ENCODE results near the gene STARD10. TPM values are rescaled to one million over a fixed set of nuclear protein-coding genes. Genes with fewer than 3 reads are reported as not detected.

STARD10 gene, protein sequence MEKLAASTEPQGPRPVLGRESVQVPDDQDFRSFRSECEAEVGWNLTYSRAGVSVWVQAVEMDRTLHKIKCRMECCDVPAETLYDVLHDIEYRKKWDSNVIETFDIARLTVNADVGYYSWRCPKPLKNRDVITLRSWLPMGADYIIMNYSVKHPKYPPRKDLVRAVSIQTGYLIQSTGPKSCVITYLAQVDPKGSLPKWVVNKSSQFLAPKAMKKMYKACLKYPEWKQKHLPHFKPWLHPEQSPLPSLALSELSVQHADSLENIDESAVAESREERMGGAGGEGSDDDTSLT
- total RNA-seq = 114 TPM
- long read RNA-seq, transcript STARD10-217 (3 exons, 506 nt) = minor isoform, 17 of 118 reads
- long read RNA-seq, transcript STARD10-210 (7 exons, 1,100 nt) = major isoform, 73 of 118 reads
- long read RNA-seq, transcript STARD10-220 (7 exons, 1,085 nt) = minor isoform, 7 of 118 reads
- long read RNA-seq, partial matches to known transcripts = 3 of 118 reads
- long read RNA-seq, other reads (novel, unspliced or antisense) = 18 of 118 reads

DNA sequence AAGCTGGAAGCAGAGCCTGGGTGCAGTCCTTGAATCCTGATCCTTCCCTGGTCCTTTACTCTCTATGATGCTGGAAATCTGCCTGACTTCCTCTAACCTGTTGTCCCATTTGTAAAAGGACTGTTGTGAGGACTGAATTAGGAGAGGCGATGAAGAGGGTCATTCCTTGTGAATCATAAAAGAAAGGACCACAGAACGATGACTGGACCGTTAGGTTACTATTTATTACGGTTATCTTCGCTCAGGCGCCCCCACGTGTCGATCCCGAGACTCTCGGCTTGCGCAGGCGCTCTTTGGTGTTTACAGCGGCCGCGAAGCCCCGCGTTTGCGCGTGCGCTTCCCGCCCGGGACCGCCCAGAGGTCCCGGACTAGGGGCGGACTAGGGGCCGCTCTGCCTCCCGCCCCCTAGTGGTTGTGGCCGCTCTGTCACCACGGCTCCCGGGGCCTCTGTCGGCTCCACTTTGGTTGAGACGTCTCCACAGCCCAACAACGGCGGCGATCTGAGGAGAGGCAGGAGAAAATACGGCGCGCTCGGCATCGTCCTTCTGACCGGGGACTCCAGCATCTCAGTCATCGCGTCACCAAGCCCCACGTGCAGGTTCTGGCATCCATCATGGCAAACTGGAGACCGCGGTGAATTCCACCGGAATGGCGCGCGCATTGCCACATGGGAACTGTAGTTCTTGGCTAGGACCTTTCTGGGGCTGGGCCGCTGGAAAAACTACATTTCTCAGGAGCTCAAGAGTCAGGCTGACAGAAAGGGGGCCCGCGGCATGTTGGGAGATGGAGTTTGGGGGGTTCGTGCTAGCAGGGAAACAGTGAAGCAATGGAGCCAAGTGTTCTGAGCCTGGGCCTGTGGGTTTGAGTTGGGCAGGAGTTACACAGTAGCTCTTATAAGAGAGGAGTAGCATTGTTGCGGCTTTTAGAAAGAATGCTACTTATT lies at the start of gene STARD10:
TSS of gene STARD10 (minus strand) at position 623 of the 943 bp plus-strand sequence. CDS start 12,866 bp downstream, outside the sequence.
- DNase-seq (ENCODE audit: missing footprints) (peak; percentile 98), ATAC-seq (peak; percentile 96)
- intact Hi-C loops (cut with DNase I) = loop anchor here (1.0 kb wide), 1 partner anchor 68 kb away; no protein-coding TSS in a partner anchor

DNA sequence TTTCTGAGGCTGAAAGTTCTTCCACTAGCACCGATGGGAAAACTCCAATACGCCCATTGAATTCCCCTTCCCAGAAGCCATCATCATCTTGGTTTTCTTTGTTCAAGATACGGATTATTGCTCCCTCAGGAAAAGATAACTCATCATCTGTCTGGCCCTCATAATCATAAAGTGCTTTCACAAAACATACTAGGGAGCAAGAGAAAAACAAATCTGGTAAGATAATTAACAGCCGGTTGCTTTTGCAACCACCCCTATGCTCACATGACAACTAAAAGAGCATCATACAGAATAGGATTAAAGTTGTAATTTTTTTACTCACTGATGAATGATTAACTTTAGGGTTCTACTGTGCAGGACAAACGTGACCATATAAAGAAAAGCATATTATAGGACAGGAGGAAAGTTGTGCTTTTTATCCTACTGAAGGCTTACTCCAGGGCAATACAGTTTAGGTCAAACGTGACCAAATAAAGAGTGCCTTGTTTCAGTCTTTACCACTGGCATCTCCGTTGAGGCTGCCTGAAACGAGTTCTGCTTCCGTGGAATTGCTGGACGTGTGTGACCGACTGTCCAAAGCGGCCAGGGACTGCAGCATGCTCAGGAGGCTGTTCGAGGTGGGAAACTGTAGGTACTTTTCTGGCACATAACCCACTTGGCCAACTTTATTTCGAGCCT lies 48.9 kb upstream of the STARD10 start:
- intact Hi-C loops (cut with DNase I) = no loop called here
- ATAC-seq (peak; percentile 35), DNase-seq (ENCODE audit: missing footprints) (no peak)

DNA sequence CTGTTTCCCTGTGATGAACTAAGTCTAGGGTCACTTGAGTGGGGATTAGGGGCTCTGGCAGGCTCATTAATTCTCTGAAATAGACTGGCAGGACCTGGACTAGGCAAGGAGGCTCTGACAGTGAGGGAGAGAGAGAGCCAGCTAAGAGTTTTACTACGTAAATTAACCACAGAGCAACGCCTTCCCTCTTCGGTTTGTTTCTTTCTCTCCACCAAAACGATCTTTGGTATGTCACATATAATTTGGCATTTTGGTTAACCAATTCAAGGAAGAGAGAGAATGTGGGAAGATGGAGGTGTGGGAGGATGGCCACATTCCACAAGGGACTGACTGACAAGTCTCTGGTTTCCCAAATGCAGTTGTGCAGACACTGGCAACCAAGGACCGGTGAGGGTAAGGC lies 48.3 kb upstream of the STARD10 start:
- ATAC-seq = no peak
- intact Hi-C loops (cut with DNase I) = no loop called here
- DNase-seq (ENCODE audit: missing footprints) = no peak

DNA sequence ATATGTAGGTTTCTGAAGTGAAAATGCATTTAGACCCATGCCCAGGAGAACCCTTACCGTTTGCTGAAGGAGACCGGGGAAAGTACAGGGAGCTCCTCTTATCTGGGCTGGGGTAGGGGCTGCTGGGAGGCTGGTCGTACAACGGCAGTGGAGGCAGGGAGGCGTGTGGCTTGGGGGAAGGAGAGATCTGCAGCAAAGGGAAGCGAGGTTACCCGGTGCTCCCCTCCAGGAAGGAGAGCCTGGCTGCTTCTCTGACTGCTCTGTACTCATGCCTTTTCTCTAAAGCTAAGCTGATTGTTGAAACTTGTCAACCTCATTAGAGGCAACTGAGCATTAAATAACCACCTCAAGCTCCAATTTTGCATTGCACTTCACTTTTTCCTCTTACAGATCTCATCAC lies 47.5 kb upstream of the STARD10 start:
- no peak for DNase-seq (ENCODE audit: missing footprints)
- intact Hi-C loops (cut with DNase I) = no loop called here
- ATAC-seq = no peak

DNA sequence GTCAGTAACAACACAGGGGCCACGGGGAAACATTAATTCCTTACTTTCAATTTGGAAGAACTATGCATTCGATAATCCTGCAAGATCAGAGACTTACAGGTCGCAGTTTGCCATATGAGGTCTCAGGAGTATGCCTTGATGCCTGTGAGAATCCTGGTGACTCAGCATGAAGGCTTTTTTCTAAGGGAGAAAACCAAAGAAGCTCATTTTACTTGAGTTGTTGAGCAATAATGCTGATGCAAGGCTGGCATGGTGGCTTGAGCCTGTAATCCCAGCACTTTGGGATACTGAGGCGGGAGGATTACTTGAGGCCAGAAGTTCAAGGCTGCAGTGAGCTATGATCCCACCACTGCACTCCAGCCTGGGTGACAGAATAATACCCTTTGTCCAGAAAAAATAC lies 46.9 kb upstream of the STARD10 start:
- intact Hi-C loops (cut with DNase I) = no loop called here
- DNase-seq (ENCODE audit: missing footprints) (no peak), ATAC-seq (no peak)

DNA sequence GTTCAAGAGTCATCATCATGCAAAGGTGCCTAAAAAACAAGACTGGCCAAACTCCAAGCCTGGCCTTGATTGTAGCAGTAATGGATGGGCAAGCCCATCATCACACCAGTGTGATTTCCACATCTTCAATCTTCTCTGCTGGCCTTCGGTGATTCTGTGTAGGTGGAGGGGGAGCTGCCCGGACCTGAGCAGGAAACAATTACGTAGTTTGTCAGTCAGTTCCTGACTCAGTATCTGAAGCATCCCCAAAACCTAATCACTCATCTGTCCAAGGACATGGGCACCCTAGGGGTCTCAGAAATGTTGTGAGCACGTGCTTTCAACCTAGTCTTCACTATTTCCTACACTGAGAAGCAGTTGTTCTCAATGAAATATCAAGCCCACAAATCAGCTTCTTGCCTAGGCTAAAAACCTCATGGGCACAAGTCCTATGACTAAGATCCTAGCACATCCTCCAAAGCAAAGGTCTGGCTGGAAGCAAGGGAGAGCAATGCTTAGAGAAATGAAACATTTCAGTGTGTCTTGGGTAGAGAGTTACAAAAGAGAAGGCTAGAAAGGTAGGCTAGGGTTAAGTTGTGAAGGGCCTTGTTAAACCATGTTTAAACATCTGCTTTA lies 45.0 kb upstream of the STARD10 start:
- intact Hi-C loops (cut with DNase I) = loop anchor here (5.0 kb wide), 1 partner anchor 84 kb away; no protein-coding TSS in a partner anchor
- no peak for DNase-seq (ENCODE audit: missing footprints)

DNA sequence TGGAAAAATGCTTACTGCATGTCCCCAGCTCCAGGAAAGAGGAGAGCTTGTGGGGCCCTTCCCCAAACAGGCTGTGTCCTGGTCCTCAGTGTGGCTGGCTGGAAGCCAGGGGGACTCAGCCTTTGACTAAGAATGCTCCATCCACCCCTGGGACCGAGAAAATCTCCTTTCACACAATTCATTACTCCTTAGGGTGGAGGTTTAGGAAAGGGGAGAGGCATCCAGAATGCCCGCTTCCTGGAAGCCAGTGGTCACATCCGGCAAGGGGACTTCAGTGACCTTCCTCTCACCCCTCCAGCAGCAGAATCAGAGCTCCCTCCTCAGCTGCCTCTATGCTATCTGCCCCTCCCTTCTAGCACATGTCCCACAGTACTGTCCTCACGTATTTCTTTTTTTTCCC lies 42.3 kb upstream of the STARD10 start:
- ATAC-seq (peak; percentile 35), DNase-seq (ENCODE audit: missing footprints) (peak; percentile 88)
- intact Hi-C loops (cut with DNase I) = loop anchor here (5.0 kb wide), 1 partner anchor 86 kb away; no protein-coding TSS in a partner anchor

More for the DNA sequence above, 45.0 kb upstream of the STARD10 start:
- ATAC-seq = no peak

DNA sequence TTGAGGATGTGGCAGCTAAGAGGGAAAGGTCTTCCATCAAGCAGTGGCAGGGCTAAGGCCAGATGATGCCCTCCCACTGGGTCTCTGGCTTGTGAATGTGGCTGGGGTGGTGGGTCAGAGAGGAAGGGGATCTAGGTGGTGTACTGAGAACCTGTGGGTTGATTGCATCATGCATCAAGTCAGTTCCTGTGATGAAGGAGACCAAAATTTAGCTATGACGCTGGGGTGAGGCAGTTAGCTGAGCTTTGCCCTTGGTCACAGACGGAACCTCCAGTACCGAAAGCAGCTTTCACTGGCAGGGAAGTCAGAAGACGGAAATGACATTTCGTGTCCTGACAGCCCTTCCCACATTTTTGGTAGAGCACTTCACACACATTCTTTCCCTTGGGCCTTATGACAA lies 41.1 kb upstream of the STARD10 start:
- ATAC-seq (peak; percentile 38), DNase-seq (ENCODE audit: missing footprints) (no peak)
- intact Hi-C loops (cut with DNase I) = loop anchor here (2.0 to 5.0 kb wide), 2 partner anchors 14 to 87 kb away; no protein-coding TSS in a partner anchor

DNA sequence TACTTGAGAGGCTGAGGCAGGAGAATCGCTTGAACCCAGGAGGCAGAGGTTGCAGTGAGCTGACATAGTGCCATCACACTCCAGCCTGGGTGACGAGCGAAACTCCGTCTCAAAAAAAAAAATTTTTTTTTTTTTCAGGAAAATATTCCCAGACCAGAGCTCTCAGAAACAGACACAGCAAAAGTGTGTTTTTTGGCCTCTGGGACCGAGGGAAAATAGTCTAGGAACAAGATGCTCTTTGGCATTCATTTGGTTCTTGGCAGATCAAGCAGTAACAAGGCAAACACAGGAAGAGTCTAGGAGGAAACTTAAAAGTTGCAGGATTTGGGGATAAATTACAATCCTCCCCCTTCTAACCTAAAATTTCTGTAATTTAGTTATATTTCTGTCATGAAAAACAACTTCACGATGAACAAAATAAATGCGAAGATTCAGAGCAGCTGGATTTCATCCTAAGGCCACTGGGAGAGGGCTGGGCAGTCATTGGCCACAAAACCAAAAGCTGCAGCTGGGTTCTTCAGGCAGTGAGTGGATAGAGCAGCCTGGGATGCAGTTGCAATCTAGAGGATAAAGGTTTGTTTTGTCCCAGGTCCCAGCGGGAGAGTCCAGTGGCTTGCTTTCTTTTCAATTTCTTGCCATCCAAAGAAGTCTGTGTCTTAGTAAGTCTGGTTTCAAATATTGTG lies 40.1 kb upstream of the STARD10 start:
- intact Hi-C loops (cut with DNase I) = loop anchor here (2.0 kb wide), 2 partner anchors 15 to 307 kb away; no protein-coding TSS in a partner anchor
- ATAC-seq (peak; percentile 64), DNase-seq (ENCODE audit: missing footprints) (no peak)

DNA sequence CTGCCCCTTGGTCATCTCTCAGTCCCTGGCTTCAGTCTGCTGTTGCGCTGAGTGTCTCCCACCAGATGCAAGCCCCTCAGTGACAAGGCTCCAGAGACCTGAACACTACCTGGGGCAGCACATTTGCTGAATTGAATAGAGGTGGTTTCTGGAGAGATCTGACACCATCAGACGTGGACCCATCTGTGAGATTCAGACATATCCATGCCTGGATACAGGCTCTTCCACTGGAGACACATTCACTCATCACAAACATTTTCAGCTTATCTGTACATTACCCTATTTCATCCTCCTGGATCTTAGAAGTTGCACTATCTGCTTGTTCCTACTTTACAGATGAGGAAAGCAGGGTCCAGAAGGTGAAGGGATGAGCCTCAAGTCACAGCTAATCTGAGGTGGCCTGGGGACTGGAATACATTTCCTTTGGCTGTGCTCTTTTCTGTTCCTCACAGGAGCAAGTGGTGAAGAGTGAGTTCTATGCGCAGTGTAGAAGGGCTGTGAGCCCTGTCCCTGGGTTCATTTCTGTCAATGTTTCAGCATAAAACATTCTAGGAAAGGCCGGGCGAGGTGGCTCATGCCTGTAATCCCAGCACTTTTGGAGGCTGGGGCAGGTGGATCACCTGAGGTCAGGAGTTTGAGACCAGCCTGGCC lies 39.4 kb upstream of the STARD10 start:
- DNase-seq (ENCODE audit: missing footprints) (no peak), ATAC-seq (no peak)
- intact Hi-C loops (cut with DNase I) = loop anchor here (2.0 kb wide), 1 partner anchor 308 kb away; no protein-coding TSS in a partner anchor

DNA sequence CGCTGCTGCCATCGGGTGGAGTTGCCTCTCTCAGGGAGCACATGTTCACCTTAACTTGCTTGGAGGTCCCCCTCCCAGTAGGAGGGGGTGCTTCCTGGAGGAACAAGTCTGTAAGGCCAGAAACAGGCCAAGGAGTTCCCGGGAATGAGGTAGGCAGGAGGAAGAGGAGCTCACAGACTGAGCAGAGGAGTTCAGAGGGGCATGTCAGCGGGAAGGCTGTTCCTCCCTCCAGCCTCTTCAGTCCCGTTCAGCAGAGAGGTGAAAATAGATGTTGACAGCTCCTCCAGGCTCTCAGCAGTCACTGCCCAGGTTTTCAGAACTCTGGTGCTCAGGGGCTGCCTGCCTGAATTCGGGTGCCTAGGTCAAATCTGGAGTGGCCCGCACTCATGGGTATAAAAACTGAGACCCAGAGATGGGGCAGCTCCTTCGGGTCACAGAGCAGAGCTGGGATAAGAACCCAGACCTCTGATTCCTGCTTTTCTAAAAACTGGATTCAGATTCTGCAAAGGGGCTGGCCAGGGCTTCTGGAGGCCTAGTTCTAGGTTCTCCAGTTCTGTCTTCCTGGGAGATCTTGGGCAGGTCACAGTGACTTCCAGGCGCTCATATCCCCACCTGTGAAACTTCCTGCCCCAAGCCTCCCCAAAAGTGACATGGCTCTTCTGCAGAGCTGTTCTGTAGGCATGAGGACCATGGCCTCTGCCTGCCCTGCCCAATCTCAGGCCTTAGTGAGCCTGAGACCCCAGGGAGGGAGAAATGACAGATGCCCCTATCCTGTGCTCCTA lies 38.6 kb upstream of the STARD10 start:
- DNase-seq (ENCODE audit: missing footprints) = no peak
- ATAC-seq = no peak

DNA sequence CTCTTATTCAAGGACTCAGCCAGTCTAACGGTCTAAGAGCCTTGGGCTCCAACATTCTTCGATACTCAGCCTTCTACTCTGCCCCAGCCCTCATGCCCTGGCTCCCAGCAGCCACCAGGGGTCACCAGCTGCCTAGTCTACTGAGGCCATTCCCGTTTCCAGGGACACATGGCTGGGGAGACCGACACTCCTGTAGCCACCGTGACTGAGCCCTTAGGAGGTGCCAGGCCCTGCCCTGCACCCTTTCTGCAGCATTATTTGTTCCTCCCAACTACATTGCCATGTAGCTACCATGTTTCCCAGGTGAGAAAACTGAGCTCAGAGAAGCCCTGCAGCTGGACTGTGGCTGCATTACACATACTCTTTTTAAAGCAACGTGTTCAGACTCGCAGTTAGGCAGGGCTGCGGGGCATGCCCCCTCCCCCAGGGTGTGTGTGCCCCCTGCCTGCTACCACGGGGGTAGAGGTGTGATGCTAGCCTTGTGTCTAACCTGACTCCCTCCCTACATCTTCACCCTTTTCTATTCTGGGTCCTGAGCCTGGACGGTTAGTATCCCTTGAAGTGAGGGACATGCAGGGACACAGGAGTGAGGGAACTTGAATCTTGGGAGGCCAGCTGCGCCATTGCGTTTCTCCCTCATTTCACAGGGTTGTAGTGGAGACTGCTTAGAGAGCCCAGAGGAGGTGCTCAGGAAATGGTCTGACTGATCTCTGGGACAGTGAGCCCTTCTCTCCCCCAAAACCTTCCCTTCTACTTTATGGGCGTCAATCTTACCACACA lies 37.9 kb upstream of the STARD10 start:
- peak; percentile 91 for DNase-seq (ENCODE audit: missing footprints)
- intact Hi-C loops (cut with DNase I) = loop anchor here (2.0 kb wide), 4 partner anchors 309 to 457 kb away; no protein-coding TSS in a partner anchor
- ATAC-seq = peak; percentile 78

More for the DNA sequence above, 38.6 kb upstream of the STARD10 start:
- intact Hi-C loops (cut with DNase I) = loop anchor here (2.0 kb wide), 1 partner anchor 308 kb away; no protein-coding TSS in a partner anchor

DNA sequence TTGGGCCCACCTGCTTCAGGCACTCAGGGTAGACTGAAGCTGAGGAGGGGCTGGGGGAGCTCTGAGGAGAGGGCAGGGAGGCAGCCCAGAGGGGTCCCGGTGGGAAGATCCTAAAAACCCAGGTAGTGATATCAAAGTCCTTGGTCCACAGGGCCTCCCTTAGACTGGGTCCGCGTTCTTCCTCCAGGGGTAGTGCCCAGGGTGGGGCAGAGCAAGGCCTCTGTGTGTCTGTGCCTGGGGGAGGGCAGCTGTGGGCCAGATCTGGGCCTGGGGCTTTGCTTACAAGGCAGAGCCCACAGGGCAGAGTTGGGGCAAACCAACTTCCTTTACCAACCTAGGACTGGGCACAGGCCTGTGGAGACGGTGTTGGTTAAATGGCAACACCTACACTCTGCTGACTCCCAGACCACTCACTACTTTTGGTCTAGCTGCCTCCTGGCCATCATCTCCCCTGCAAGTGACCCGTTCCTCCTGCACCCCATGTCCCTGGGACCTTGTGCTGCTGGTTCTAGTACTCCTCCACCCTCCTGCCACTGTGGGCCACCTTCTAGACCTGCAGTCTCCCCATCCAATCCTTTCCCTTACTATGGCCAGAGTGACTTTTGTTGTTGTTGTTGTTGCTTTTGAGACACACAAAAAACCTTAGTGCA lies 36.2 kb upstream of the STARD10 start:
- DNase-seq (ENCODE audit: missing footprints) = no peak
- intact Hi-C loops (cut with DNase I) = loop anchor here (2.0 kb wide), 3 partner anchors 349 to 459 kb away; no protein-coding TSS in a partner anchor
- ATAC-seq = no peak

DNA sequence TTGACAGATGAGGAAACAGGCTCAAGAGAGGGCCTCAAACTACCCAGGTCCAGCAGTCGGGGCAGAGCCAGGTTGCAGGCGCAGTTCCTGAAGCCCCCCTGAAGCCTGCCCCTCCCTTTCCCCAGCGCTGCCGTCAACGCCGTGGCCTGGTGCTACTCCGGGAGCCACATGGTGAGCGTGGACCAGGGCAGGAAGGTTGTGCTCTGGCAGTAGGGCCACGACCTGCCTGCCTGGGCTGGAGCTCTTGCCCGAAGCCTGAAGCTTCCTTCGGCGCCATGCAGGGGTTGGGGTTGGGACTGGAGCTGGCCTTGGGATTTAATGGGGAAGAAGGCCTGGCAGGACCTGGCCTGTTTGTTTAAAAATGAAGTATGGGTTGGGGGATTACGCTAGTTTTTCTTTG lies 35.3 kb upstream of the STARD10 start:
- no peak for DNase-seq (ENCODE audit: missing footprints)
- ATAC-seq = no peak
- intact Hi-C loops (cut with DNase I) = no loop called here

DNA sequence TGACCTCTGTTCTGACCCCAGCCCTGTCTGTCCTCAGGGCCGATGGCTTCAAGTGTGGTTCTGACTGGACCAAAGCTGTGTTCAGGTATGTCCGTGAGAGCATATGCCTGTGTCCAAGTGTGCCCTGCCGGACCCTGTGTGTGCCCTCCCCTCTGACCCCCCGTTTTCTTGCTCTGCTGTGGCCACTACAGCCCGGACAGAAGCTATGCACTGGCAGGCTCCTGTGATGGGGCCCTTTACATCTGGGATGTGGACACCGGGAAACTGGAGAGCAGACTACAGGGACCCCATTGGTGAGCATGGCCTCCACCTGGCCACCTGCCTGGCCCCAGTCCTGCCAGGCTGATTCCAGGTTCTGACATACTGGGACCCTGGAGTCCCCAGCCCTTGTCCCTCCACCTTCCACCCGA lies 34.9 kb upstream of the STARD10 start:
- intact Hi-C loops (cut with DNase I) = no loop called here
- ATAC-seq (no peak), DNase-seq (ENCODE audit: missing footprints) (no peak)
